ENCODE measurements around the gene STAT5A. TPM values are rescaled to one million over a fixed set of nuclear protein-coding genes. Genes with fewer than 3 reads are reported as not detected.
A peak's percentile ranks its signal among the peaks of the same experiment; 100 is the strongest.

Gene STAT5A
- total RNA-seq, 2 experiments from 2014 or later: 141 to 150 TPM

DNA sequence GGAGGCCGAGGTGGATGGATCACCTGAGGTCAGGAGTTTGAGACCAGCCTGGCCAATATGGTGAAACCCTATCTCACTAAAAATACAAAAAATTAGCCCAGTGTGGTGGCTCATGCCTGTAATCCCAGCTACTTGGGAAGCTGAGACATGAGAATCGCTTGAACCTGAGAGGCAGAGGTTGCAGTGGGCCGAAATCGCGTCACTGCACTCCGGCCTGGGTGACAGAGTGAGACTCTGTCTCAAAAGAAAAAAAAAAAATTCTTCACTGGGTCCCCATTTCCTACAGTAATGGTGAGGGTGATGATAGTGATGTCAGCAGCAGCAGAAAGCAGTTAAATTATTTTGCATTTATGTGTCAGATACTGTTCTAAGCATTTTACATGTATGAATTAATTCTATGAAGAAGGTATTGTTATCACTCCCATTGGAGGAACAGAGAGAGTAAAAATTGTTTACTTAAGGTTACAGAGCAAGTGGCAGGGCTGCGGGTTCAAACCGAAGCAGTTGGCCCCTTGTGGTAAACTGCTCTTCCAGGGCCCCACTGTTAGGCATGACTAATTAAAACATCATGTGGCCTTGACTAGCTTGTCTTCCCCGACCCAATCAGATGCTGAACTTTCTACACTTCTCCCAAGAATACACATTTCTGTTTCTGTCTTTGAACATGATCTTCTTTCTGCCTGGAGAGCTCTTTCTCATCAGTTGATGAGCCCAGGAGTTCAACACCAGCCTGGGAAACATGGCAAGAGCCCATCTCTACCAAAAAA is 54.1 kb downstream of the STAT5A start:
- intact Hi-C loops (cut with DNase I, micrococcal nuclease): no loop called here

DNA sequence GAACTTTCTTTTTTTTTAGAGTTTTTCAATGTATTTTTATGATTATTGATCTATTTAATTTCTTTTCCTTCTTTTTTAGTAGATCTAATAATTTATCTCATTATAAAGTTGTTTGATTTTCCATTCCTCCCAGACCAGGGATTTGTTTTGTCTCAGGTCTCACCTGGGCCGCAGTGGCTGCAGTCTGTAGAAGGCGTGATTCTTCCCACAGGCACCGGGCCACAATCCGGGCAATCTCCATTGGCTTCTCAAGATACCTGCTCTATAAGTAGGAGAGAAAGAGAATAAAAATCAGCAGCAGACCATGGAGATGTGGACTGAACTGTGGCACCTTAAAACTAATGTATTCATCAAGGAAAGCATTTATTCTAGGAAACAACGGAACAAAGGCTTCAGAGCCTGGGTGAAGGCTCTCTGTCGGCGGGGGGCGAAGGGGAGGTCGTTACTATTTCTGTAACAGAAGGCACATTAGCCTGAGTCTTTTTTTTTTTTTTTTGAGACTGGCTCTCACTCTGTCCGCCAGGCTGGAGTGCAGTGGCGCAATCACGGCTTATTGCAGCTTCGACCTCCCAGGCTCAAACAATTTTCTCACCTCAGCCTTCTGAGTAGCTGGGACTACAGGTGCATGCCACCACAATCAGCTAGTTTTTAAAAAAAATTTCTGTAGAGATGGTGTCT is 57.2 kb downstream of the STAT5A start:
- Mint-ChIP-seq H3K4me1 (ENCODE audit: low read depth) (peaks cover 47% of the 10 kb centered on the region), H3K9me3 (no peaks in the 10 kb centered on the region), H3K27ac (no peak overlapping the region), H3K4me3 (no peak overlapping the region), H3K27me3 (no peaks in the 10 kb centered on the region), H3K36me3 (ENCODE audit: low read depth) (peaks cover 88% of the 10 kb centered on the region)
- intact Hi-C loops (cut with DNase I, micrococcal nuclease): loop anchor here in 1 of 2 experiments (1.0 kb wide), 1 partner anchor 29 kb away; no protein-coding TSS in a partner anchor
- no peak for ATAC-seq (ENCODE audit: poor library complexity)
- Histone ChIP-seq H3K36me3 (ENCODE audit: insufficient read depth, low read length) (peaks cover 56% of the 10 kb centered on the region), H3K9me3 (ENCODE audit: control insufficient read depth in 1 of 2, insufficient read depth in 1 of 2, low read length in 2 of 2) (no peaks in the 10 kb centered on the region), H3K4me3 (ENCODE audit: low read length) (no peak overlapping the region), H3K27me3 (ENCODE audit: control insufficient read depth in 1 of 2, insufficient read depth in 2 of 2, low read length in 2 of 2) (no peaks in the 10 kb centered on the region), H3K27ac (ENCODE audit: low read depth in 1 of 2, low read length in 2 of 2) (no peak overlapping the region), H3K4me1 (ENCODE audit: insufficient read depth, low read length) (peaks cover 24% of the 10 kb centered on the region)
- ChIA-PET POLR2A (interaction anchor here (0.9 to 1.3 kb wide), 2 partner anchors 43 kb away, joined by 4 read pairs; partner anchors contain the start of gene STAT3), CTCF (interaction anchor here (0.6 to 0.9 kb wide), 2 partner anchors 10 to 12 kb away, joined by 3 read pairs; no protein-coding TSS in a partner anchor)
- no peak for DNase-seq
- TF ChIP-seq CTCF (IDR thresholded peaks at IDR 0.05): no peak

More for the DNA sequence above, 54.1 kb downstream of the STAT5A start:
- H3K4me1 Mint-ChIP-seq (ENCODE audit: low read depth): peaks cover 49% of the 10 kb centered on the region
- H3K4me3 ChIP-seq (ENCODE audit: low read length): no peak overlapping the region
- H3K36me3 ChIP-seq (ENCODE audit: insufficient read depth, low read length): peaks cover 65% of the 10 kb centered on the region
- TF ChIP-seq CTCF (IDR thresholded peaks at IDR 0.05): no peak
- H3K4me3 Mint-ChIP-seq: no peak overlapping the region
- no peaks in the 10 kb centered on the region for H3K9me3 ChIP-seq (ENCODE audit: control insufficient read depth in 1 of 2, insufficient read depth in 1 of 2, low read length in 2 of 2)
- H3K27ac ChIP-seq (ENCODE audit: low read depth in 1 of 2, low read length in 2 of 2): peak overlapping the region in 1 of 2 donors; percentile 27
- DNase-seq (peak in 6 of 14 experiments; percentile 6 to 50 (median 35)), ATAC-seq (ENCODE audit: poor library complexity) (peak; percentile 35)
- H3K27me3 ChIP-seq (ENCODE audit: control insufficient read depth in 1 of 2, insufficient read depth in 2 of 2, low read length in 2 of 2): no peaks in the 10 kb centered on the region
- H3K27ac Mint-ChIP-seq: peak overlapping the region; percentile 66
- no peaks in the 10 kb centered on the region for H3K27me3 Mint-ChIP-seq
- H3K4me1 ChIP-seq (ENCODE audit: insufficient read depth, low read length): peaks cover 47% of the 10 kb centered on the region
- H3K36me3 Mint-ChIP-seq (ENCODE audit: low read depth): peaks cover 85% of the 10 kb centered on the region
- POLR2A ChIA-PET: interaction anchor here (0.7 to 1.1 kb wide), 2 partner anchors 24 to 46 kb away, joined by 5 read pairs; partner anchors contain the start of gene STAT3
- H3K9me3 Mint-ChIP-seq: no peaks in the 10 kb centered on the region
- CTCF ChIA-PET: interaction anchor here (0.7 to 1.0 kb wide), 5 partner anchors 20 to 236 kb away, joined by 3 to 5 read pairs (median 4); no protein-coding TSS in a partner anchor

- DNase-seq (no peak), ATAC-seq (ENCODE audit: poor library complexity) (no peak)
- H3K27me3 ChIP-seq (ENCODE audit: control insufficient read depth in 1 of 2, insufficient read depth in 2 of 2, low read length in 2 of 2): no peaks in the 10 kb centered on the region
- Mint-ChIP-seq H3K27me3 (no peaks in the 10 kb centered on the region), H3K9me3 (no peaks in the 10 kb centered on the region), H3K4me1 (ENCODE audit: low read depth) (peaks cover 38% of the 10 kb centered on the region), H3K4me3 (no peak overlapping the region), H3K36me3 (ENCODE audit: low read depth) (peaks cover 79% of the 10 kb centered on the region), H3K27ac (no peak overlapping the region)
- H3K9me3 ChIP-seq (ENCODE audit: control insufficient read depth in 1 of 2, insufficient read depth in 1 of 2, low read length in 2 of 2): no peaks in the 10 kb centered on the region
- ChIA-PET POLR2A (interaction anchor here (0.9 kb wide), 1 partner anchor 42 kb away, joined by 4 read pairs; the partner anchor contains the start of gene STAT3), CTCF (interaction anchor here (0.9 kb wide), 1 partner anchor 11 kb away, joined by 3 read pairs; no protein-coding TSS in a partner anchor)
- intact Hi-C loops (cut with DNase I, micrococcal nuclease): no loop called here
- peaks cover 46% of the 10 kb centered on the region for H3K36me3 ChIP-seq (ENCODE audit: insufficient read depth, low read length)
- no peak for TF ChIP-seq CTCF (IDR thresholded peaks at IDR 0.05)
- no peak overlapping the region for H3K4me3 ChIP-seq (ENCODE audit: low read length)
- H3K4me1 ChIP-seq (ENCODE audit: insufficient read depth, low read length): peaks cover 14% of the 10 kb centered on the region
- no peak overlapping the region for H3K27ac ChIP-seq (ENCODE audit: low read depth in 1 of 2, low read length in 2 of 2)
Measured at GRCh38 chr17:42346481-42346880, 58.2 kb downstream of the STAT5A start.

Data from CD4-positive, alpha-beta T cell (primary cell).